Measurements from ENCODE around the gene TNFSF12. TPM values are rescaled to one million over a fixed set of nuclear protein-coding genes. Genes with fewer than 3 reads are reported as not detected.
A peak's percentile ranks its signal among the peaks of the same experiment; 100 is the strongest.

Gene TNFSF12
- total RNA-seq, 1 experiment from 2014 or later: not detected

GRCh38 chr17:7560172-7561027 lies 11.5 kb downstream of the TNFSF12 start:
- Mint-ChIP-seq H3K27ac (ENCODE audit: unreplicated experiment) (peak overlapping the region; percentile 75), H3K27me3 (ENCODE audit: insufficient read depth, unreplicated experiment) (no peaks in the 10 kb centered on the region), H3K9me3 (ENCODE audit: unreplicated experiment) (no peaks in the 10 kb centered on the region), H3K4me1 (ENCODE audit: low read depth, unreplicated experiment) (peaks cover 3% of the 10 kb centered on the region), H3K36me3 (ENCODE audit: insufficient read depth, unreplicated experiment) (peaks cover 32% of the 10 kb centered on the region), H3K4me3 (ENCODE audit: unreplicated experiment) (peak overlapping the region; percentile 86)
- H3K27me3 ChIP-seq (replicated peaks; ENCODE audit: control insufficient read depth, insufficient read depth, low read length): no peaks in the 10 kb centered on the region
- ChIA-PET CTCF (interaction anchor here (0.5 to 1.6 kb wide), 15 partner anchors 9 to 447 kb away, joined by 3 to 21 read pairs (median 3); partner anchors contain the start of genes FXR2, SLC2A4, TMEM102 and TMEM256), POLR2A (interaction anchor here (0.6 kb wide), 2 partner anchors 51 to 279 kb away, joined by 3 read pairs; partner anchors contain the start of gene SLC2A4)
- peak in 1 of 2 experiments; percentile 23 for DNase-seq
- peak in 1 of 2 experiments; percentile 9 for TF ChIP-seq CTCF (IDR thresholded peaks at IDR 0.05; ENCODE audit: insufficient read depth in 1 of 2, low read depth in 1 of 2, low read length in 1 of 2, severe bottlenecking in 1 of 2, unreplicated experiment in 1 of 2)
- no peaks in the 10 kb centered on the region for H3K9me3 ChIP-seq
- BruUV-seq (replicated peaks): no TSS peak
- peaks cover 4% of the 10 kb centered on the region; the same call in 1 of the 2 replicates for H3K4me1 ChIP-seq
- no peaks in the 10 kb centered on the region for H3K36me3 ChIP-seq (ENCODE audit: control insufficient read depth, insufficient read depth, low read length)
- H3K4me3 ChIP-seq (ENCODE audit: low read depth, low read length): peak overlapping the region; percentile 10; the same call in 1 of the 2 replicates
- intact Hi-C loops (cut with micrococcal nuclease; ENCODE audit: unreplicated experiment): loop anchor here (1.0 to 2.0 kb wide), 3 partner anchors 46 to 204 kb away; partner anchors contain the start of gene TMEM102

GRCh38 chr17:7561028-7561575 lies 12.2 kb downstream of the TNFSF12 start:
- intact Hi-C loops (cut with micrococcal nuclease; ENCODE audit: unreplicated experiment): loop anchor here (1.0 to 2.0 kb wide), 3 partner anchors 47 to 204 kb away; partner anchors contain the start of gene TMEM102
- Histone ChIP-seq H3K27me3 (replicated peaks; ENCODE audit: control insufficient read depth, insufficient read depth, low read length) (no peaks in the 10 kb centered on the region), H3K4me3 (ENCODE audit: low read depth, low read length) (peak overlapping the region; percentile 60), H3K4me1 (peaks cover 4% of the 10 kb centered on the region; the same call in 1 of the 2 replicates), H3K9me3 (no peaks in the 10 kb centered on the region), H3K36me3 (ENCODE audit: control insufficient read depth, insufficient read depth, low read length) (no peaks in the 10 kb centered on the region)
- Mint-ChIP-seq H3K4me3 (ENCODE audit: unreplicated experiment) (peak overlapping the region; percentile 86), H3K9me3 (ENCODE audit: unreplicated experiment) (no peaks in the 10 kb centered on the region), H3K27me3 (ENCODE audit: insufficient read depth, unreplicated experiment) (no peaks in the 10 kb centered on the region), H3K36me3 (ENCODE audit: insufficient read depth, unreplicated experiment) (peaks cover 39% of the 10 kb centered on the region), H3K4me1 (ENCODE audit: low read depth, unreplicated experiment) (no peaks in the 10 kb centered on the region), H3K27ac (ENCODE audit: unreplicated experiment) (peak overlapping the region; percentile 75)
- ChIA-PET CTCF (interaction anchor here (0.5 to 1.6 kb wide), 15 partner anchors 9 to 447 kb away, joined by 3 to 21 read pairs (median 3); partner anchors contain the start of genes FXR2, SLC2A4, TMEM102 and TMEM256), POLR2A (interaction anchor here (0.6 kb wide), 2 partner anchors 52 to 280 kb away, joined by 3 read pairs; partner anchors contain the start of gene SLC2A4)
- TSS peak; percentile 78 for BruUV-seq (replicated peaks)
- DNase-seq: peak; percentile 81 to 85
- TF ChIP-seq CTCF (IDR thresholded peaks at IDR 0.05; ENCODE audit: insufficient read depth in 1 of 2, low read depth in 1 of 2, low read length in 1 of 2, severe bottlenecking in 1 of 2, unreplicated experiment in 1 of 2): peak; percentile 64 to 78

All from Caco-2 (cell line).